ENCODE measurements around the gene FAM149A.

The FAM149A gene

GRCh38 chr4:186150926-186151325 is 46.4 kb downstream of the FAM149A start:
- H3K4me3 ChIP-seq (ENCODE audit: low read depth, low read length), result no peak overlapping the region
- no peaks in the 10 kb centered on the region for H3K27me3 ChIP-seq
- TF ChIP-seq, protein P1, sequence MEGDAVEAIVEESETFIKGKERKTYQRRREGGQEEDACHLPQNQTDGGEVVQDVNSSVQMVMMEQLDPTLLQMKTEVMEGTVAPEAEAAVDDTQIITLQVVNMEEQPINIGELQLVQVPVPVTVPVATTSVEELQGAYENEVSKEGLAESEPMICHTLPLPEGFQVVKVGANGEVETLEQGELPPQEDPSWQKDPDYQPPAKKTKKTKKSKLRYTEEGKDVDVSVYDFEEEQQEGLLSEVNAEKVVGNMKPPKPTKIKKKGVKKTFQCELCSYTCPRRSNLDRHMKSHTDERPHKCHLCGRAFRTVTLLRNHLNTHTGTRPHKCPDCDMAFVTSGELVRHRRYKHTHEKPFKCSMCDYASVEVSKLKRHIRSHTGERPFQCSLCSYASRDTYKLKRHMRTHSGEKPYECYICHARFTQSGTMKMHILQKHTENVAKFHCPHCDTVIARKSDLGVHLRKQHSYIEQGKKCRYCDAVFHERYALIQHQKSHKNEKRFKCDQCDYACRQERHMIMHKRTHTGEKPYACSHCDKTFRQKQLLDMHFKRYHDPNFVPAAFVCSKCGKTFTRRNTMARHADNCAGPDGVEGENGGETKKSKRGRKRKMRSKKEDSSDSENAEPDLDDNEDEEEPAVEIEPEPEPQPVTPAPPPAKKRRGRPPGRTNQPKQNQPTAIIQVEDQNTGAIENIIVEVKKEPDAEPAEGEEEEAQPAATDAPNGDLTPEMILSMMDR (IDR thresholded peaks at IDR 0.05; ENCODE audit: low read depth, low read length), result no peak
- no peaks in the 10 kb centered on the region for H3K4me1 ChIP-seq
- no peak for DNase-seq
- no peaks in the 10 kb centered on the region for H3K36me3 ChIP-seq
- no peaks in the 10 kb centered on the region for H3K9me3 ChIP-seq

DNA sequence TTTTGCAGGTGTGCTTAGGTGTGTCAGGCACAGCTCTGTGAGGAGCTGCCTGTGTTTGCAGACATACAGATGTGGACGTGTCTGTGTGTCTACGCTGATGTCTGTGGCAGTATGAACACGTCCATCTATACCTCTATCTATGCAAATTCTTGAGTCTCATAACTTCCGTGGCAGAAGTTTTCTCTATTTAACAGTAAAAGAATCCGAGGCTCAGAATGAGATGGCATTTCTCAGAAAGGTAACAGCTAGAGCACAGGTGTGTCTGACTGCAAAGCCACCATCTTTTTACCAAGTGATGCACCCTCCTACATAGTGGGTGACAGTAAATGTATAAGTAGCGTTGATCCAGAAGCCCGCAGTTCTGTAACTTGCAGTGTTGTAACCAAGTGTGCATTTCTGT is 47.0 kb downstream of the FAM149A start:
- H3K4me1 ChIP-seq, result no peaks in the 10 kb centered on the region
- H3K4me3 ChIP-seq (ENCODE audit: low read depth, low read length), result no peak overlapping the region
- no peaks in the 10 kb centered on the region for H3K9me3 ChIP-seq
- no peak for DNase-seq
- TF ChIP-seq, protein P1 (IDR thresholded peaks at IDR 0.05; ENCODE audit: low read depth, low read length), result no peak
- no peaks in the 10 kb centered on the region for H3K36me3 ChIP-seq
- H3K27me3 ChIP-seq, result no peaks in the 10 kb centered on the region

GRCh38 chr4:186158021-186158813 is 53.7 kb downstream of the FAM149A start:
- no peak for DNase-seq

DNA sequence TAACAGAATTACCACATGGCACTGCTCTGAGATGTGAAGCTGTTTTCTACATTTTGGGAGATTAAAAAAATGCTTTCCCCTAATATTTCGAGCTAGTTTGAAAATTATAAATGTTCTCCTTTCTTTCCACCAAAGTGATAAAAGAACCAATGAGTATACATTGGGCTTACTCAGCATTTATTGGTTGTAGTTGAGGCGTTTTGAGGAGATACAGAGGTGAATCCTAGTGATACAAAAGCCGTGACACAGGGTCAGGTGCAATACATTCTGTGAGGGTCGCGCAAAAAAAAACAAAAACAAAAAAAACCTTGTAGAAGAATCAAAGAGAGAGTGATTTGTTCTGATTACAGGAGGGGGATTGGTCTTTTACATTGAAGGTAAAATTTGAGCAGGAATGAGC is 54.5 kb downstream of the FAM149A start:
- no peaks in the 10 kb centered on the region for H3K36me3 ChIP-seq
- TF ChIP-seq, protein P1 (IDR thresholded peaks at IDR 0.05; ENCODE audit: low read depth, low read length), result no peak
- H3K9me3 ChIP-seq, result no peaks in the 10 kb centered on the region
- DNase-seq, result no peak
- H3K4me1 ChIP-seq, result no peaks in the 10 kb centered on the region
- H3K27me3 ChIP-seq, result no peaks in the 10 kb centered on the region
- H3K4me3 ChIP-seq (ENCODE audit: low read depth, low read length), result no peak overlapping the region

More at GRCh38 chr4:186158021-186158813, 53.7 kb downstream of the FAM149A start:
- Histone ChIP-seq H3K27me3 (no peaks in the 10 kb centered on the region), H3K4me3 (ENCODE audit: low read depth, low read length) (no peak overlapping the region), H3K4me1 (no peaks in the 10 kb centered on the region), H3K36me3 (no peaks in the 10 kb centered on the region), H3K9me3 (no peaks in the 10 kb centered on the region)
- TF ChIP-seq, protein P1 (IDR thresholded peaks at IDR 0.05; ENCODE audit: low read depth, low read length), result no peak

- H3K4me1 ChIP-seq, result no peaks in the 10 kb centered on the region
- H3K9me3 ChIP-seq, result no peaks in the 10 kb centered on the region
- TF ChIP-seq, protein P1 (IDR thresholded peaks at IDR 0.05; ENCODE audit: low read depth, low read length), result no peak
- H3K36me3 ChIP-seq, result no peaks in the 10 kb centered on the region
- H3K4me3 ChIP-seq (ENCODE audit: low read depth, low read length), result no peak overlapping the region
- DNase-seq, result no peak
- no peaks in the 10 kb centered on the region for H3K27me3 ChIP-seq
Measured at GRCh38 chr4:186159613-186160012, 55.1 kb downstream of the FAM149A start.

DNA sequence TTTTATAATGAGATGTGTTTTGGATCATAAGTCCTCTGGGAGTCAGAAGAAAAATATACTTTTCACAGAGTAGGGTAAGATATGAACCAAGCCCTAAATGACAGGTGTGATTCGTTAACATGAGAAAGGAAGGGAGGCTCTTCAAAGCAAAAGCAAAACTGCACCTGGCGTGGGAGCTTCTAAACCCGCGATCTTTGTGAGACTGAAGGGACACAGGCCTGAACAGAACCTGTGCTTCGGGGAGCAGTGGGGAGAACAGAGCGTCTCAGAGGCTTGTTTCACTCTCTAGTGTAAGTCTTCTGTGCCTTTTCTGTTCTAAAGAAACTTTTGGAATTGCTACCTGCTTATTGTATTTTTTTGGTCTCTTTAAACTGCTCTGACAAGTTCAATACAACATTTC is 56.6 kb downstream of the FAM149A start:
- Histone ChIP-seq H3K4me3 (ENCODE audit: low read depth, low read length) (no peak overlapping the region), H3K36me3 (no peaks in the 10 kb centered on the region), H3K27me3 (no peaks in the 10 kb centered on the region), H3K9me3 (no peaks in the 10 kb centered on the region), H3K4me1 (no peaks in the 10 kb centered on the region)
- TF ChIP-seq, protein P1 (IDR thresholded peaks at IDR 0.05; ENCODE audit: low read depth, low read length), result no peak
- DNase-seq, result no peak

All from BE2C (cell line).